IMR-90 (cell line): Measurements from ENCODE around the gene SCNN1B. TPM values are rescaled to one million over a fixed set of nuclear protein-coding genes. Genes with fewer than 3 reads are reported as not detected.
"Not testable (repeated sequence)": the region's sequence is repeated elsewhere in the genome, so short reads cannot be mapped to it uniquely, and the experiment has no call there.

Experiments used
- ATAC-seq: fragments of 200-7000 bp; cut with Tn5 transposase; 2 replicates; pipeline ENCODE4 v1.9.1; 2020; ENCODE audit warnings: low read depth, mild to moderate bottlenecking, moderate library complexity
- BruUV-seq: library from RNA; stranded (reverse); fragments of 400-500 nt; replicated peaks from 2 replicates; lab custom pipeline; 2021; lab: Mats Ljungman, UMichigan
- CTCF ChIA-PET: fragments of 300-600 bp; formaldehyde crosslinking; extraction: SDS; loops from one replicate; lab custom pipeline; 2021; ENCODE audit warnings: antibody characterized with exemption; lab: Yijun Ruan, JAX
- POLR2A ChIA-PET: fragments of 300-600 bp; sonication (Branson Sonifier 250); formaldehyde crosslinking; loops from one replicate; lab custom pipeline; 2022; ENCODE audit warnings: antibody characterized with exemption; ENCODE audit not compliant: unreplicated experiment; lab: Charles Lee
- DNase-seq: peaks from one replicate; pipeline ENCODE4 v3.0.0; 2013
- H2AFZ ChIP-seq: replicated peaks from 2 replicates; pipeline ENCODE3; 2013; ENCODE audit warnings: low read length, mild to moderate bottlenecking; ENCODE audit not compliant: poor library complexity
- H2AK5ac ChIP-seq: 2 replicates; pipeline ENCODE4 v1.6.1; 2013; ENCODE audit warnings: low read depth, low read length, inconsistent platforms
- H2AK9ac ChIP-seq: replicated peaks from 2 replicates; pipeline ENCODE3; 2013; ENCODE audit warnings: mild to moderate bottlenecking, low read depth, low read length, moderate library complexity; ENCODE audit not compliant: poor library complexity
- H2BK120ac ChIP-seq: 2 replicates; pipeline ENCODE4 v1.6.1; 2013; ENCODE audit warnings: low read depth, low read length, inconsistent platforms
- H2BK15ac ChIP-seq: 3 replicates; pipeline ENCODE4 v1.6.1; 2013; ENCODE audit warnings: low read depth, low read length, inconsistent platforms
- H2BK20ac ChIP-seq: 2 replicates; pipeline ENCODE4 v1.6.1; 2013; ENCODE audit warnings: low read depth, mild to moderate bottlenecking, inconsistent platforms, low read length, moderate library complexity
- H2BK5ac ChIP-seq: 2 replicates; pipeline ENCODE4 v1.6.1; 2013; ENCODE audit warnings: mild to moderate bottlenecking, low read depth, low read length, inconsistent platforms; ENCODE audit not compliant: poor library complexity, severe bottlenecking
- H3K14ac ChIP-seq: replicated peaks from 2 replicates; pipeline ENCODE4 v1.6.1; 2013; ENCODE audit warnings: low read depth, low read length, inconsistent platforms
- H3K18ac ChIP-seq: 2 replicates; pipeline ENCODE4 v1.6.1; 2013; ENCODE audit warnings: low read depth, low read length, control low read depth
- H3K23ac ChIP-seq: 2 replicates; pipeline ENCODE4 v1.6.1; 2013; ENCODE audit warnings: low read depth, low read length, inconsistent platforms
- H3K27ac ChIP-seq: 2 replicates; pipeline ENCODE4 v1.5.1; 2013; ENCODE audit warnings: mild to moderate bottlenecking, control low read depth, low read length; ENCODE audit not compliant: insufficient read depth
- H3K27me3 ChIP-seq: 2 replicates; pipeline ENCODE4 v1.6.1; 2013; ENCODE audit warnings: low read length; ENCODE audit not compliant: control insufficient read depth, insufficient read depth
- H3K36me3 ChIP-seq: 2 replicates; pipeline ENCODE4 v1.6.1; 2013; ENCODE audit warnings: low read length, mixed read lengths; ENCODE audit not compliant: control insufficient read depth, insufficient read depth
- H3K4ac ChIP-seq: 2 replicates; pipeline ENCODE4 v1.6.1; 2013; ENCODE audit warnings: low read depth, low read length, inconsistent platforms
- H3K4me1 ChIP-seq: 2 replicates; pipeline ENCODE4 v1.6.1; 2013; ENCODE audit warnings: low read length, mixed read lengths; ENCODE audit not compliant: control insufficient read depth, insufficient read depth
- H3K4me2 ChIP-seq: 2 replicates; pipeline ENCODE4 v1.6.1; 2013; ENCODE audit warnings: low read depth, mild to moderate bottlenecking, control low read depth, low read length, moderate library complexity
- H3K4me3 ChIP-seq: 2 replicates; pipeline ENCODE4 v1.5.1; 2013; ENCODE audit warnings: low read depth, mild to moderate bottlenecking, control low read depth, low read length, moderate library complexity; ENCODE audit not compliant: insufficient read depth
- H3K56ac ChIP-seq: 2 replicates; pipeline ENCODE4 v1.6.1; 2013; ENCODE audit warnings: low read length, inconsistent platforms; ENCODE audit not compliant: insufficient read depth; ENCODE audit errors: extremely low read depth
- H3K79me1 ChIP-seq, 2 experiments: 2 replicates each; pipeline ENCODE4 v1.6.1; 2013; ENCODE audit warnings: low read length in 2 of 2, inconsistent platforms in 1 of 2, low read depth in 1 of 2
- H3K9ac ChIP-seq: 2 replicates; pipeline ENCODE4 v1.6.1; 2013; ENCODE audit warnings: low read depth, low read length, control low read depth
- H3K9me1 ChIP-seq: 2 replicates; pipeline ENCODE4 v1.6.1; 2013; ENCODE audit warnings: low read length, inconsistent platforms; ENCODE audit not compliant: insufficient read depth
- H3K9me3 ChIP-seq: 2 replicates; pipeline ENCODE4 v1.6.1; 2013; ENCODE audit warnings: low read length; ENCODE audit not compliant: control insufficient read depth, insufficient read depth
- H4K20me1 ChIP-seq: 2 replicates; pipeline ENCODE4 v1.6.1; 2013; ENCODE audit warnings: low read length, inconsistent platforms; ENCODE audit not compliant: insufficient read depth
- H4K5ac ChIP-seq: 2 replicates; pipeline ENCODE4 v1.6.1; 2013; ENCODE audit warnings: mild to moderate bottlenecking, low read depth, low read length, control low read depth
- H4K8ac ChIP-seq, 2 experiments: 2 replicates each; pipeline ENCODE4 v1.6.1; 2013; ENCODE audit warnings: low read depth in 2 of 2, low read length in 2 of 2, control low read depth in 1 of 2, inconsistent platforms in 1 of 2
- H4K91ac ChIP-seq: 2 replicates; pipeline ENCODE4 v1.6.1; 2013; ENCODE audit warnings: low read depth, low read length, inconsistent platforms; ENCODE audit not compliant: insufficient read depth
- MXI1 ChIP-seq: IDR thresholded peaks from 2 replicates; pipeline ENCODE4 v1.6.1; 2012; ENCODE audit warnings: low read depth, mild to moderate bottlenecking, low read length, moderate library complexity, borderline replicate concordance
- WGBS, 2 experiments: methylation state at CpG; one replicate each; pipeline versions ENCODE4 v1.1.5 to v1.1.7; 2013; ENCODE audit warnings: missing lambda C conversion rate in 2 of 2; ENCODE audit not compliant: insufficient read length in 1 of 2; ENCODE audit errors: extremely low coverage in 2 of 2; 5-methylcytosine and 5-hydroxymethylcytosine counted together
- dilution Hi-C: fragments of 300-500 bp; cut with HindIII; formaldehyde crosslinking; loops from one replicate; pipeline ENCODE4 v1.14.3; 2018; ENCODE audit warnings: low sequenced_read_pairs; ENCODE audit not compliant: unreplicated experiment
- in situ Hi-C: fragments of 300-500 bp; cut with MboI; formaldehyde crosslinking; loops from 3 replicates; pipeline ENCODE4 v1.14.3; 2019; ENCODE audit warnings: low sequenced_read_pairs, inconsistent platforms, mixed read lengths
- intact Hi-C: fragments of 100-400 bp; cut with micrococcal nuclease; formaldehyde crosslinking; loops from 2 replicates; pipeline ENCODE4 v1.10.0; 2022
- polyA plus RNA-seq, 3 experiments: library from polyadenylated mRNA; depleted of rRNA; stranded (reverse); fragments of >200 nt; gene quantifications; 2 replicates each; pipeline ENCODE4 v1.2.3, GENCODE V29; 2012; ENCODE audit warnings: low replicate concordance in 1 of 3
- total RNA-seq: library from RNA; depleted of rRNA; stranded (reverse); fragments of >200 nt; gene quantifications from 2 replicates; pipeline ENCODE4 v1.2.3, GENCODE V29; 2012

Gene SCNN1B
- total and polyA plus RNA-seq, 2 of the 4 experiments (the other 2 are of a cell fraction), result not detected

- TF ChIP-seq MXI1, result no peak
These were observed 97.1 kb downstream of the SCNN1B start (continued) for GRCh38 chr16:23398987-23399805.

GRCh38 chr16:23400447-23400846, 98.3 kb downstream of the SCNN1B start:
- H3K27me3 ChIP-seq, H2AK9ac ChIP-seq, H3K4me1 ChIP-seq, H4K91ac ChIP-seq, POLR2A ChIA-PET, H2AK5ac ChIP-seq, H2BK5ac ChIP-seq, H4K8ac ChIP-seq, H4K5ac ChIP-seq, H3K9me3 ChIP-seq, H3K79me1 ChIP-seq, H3K9me1 ChIP-seq, H3K14ac ChIP-seq, H2AFZ ChIP-seq, BruUV-seq, dilution Hi-C loops, intact Hi-C loops, H2BK120ac ChIP-seq, H3K4me3 ChIP-seq, H3K23ac ChIP-seq, H2BK20ac ChIP-seq, DNase-seq, H2BK15ac ChIP-seq, H3K4ac ChIP-seq, in situ Hi-C loops, H3K18ac ChIP-seq, H3K4me2 ChIP-seq, H3K9ac ChIP-seq, H4K20me1 ChIP-seq, H3K27ac ChIP-seq, H3K56ac ChIP-seq, ATAC-seq, CTCF ChIA-PET: not testable (repeated sequence)
- peaks cover 57% of the 10 kb centered on the region for H3K36me3 ChIP-seq
- WGBS, 2 experiments, result 83% methylated on average over 2 of the region's 7 CpGs; no CpG with 5 or more reads in 1 of the 2 experiments
